Smooth muscle cell (in vitro differentiated cells): ENCODE results near the gene PNPO. TPM values are rescaled to one million over a fixed set of nuclear protein-coding genes. Genes with fewer than 3 reads are reported as not detected.

Experiments
- DNase-seq: peaks from one replicate; lab custom pipeline; 2025; ENCODE audit not compliant: unreplicated experiment; lab: John Stamatoyannopoulos, UW
- H2AFZ ChIP-seq: fragments of 200-600 bp; sonication (generic); 2 replicates; pipeline ENCODE4 v1.6.0; 2016; ENCODE audit warnings: antibody characterized with exemption, low read depth, mild to moderate bottlenecking
- H3F3A ChIP-seq: fragments of 200-600 bp; sonication (generic); 2 replicates; pipeline ENCODE4 v1.6.0; 2017; ENCODE audit warnings: antibody characterized with exemption, low read depth
- H3K27ac ChIP-seq: fragments of 200-600 bp; sonication (generic); 2 replicates; pipeline ENCODE4 v1.5.1; 2016; ENCODE audit warnings: low read depth, mild to moderate bottlenecking
- H3K27me3 ChIP-seq: fragments of 200-600 bp; sonication (generic); 2 replicates; pipeline ENCODE4 v1.6.1; 2016; ENCODE audit warnings: low read depth, mild to moderate bottlenecking
- H3K36me3 ChIP-seq: fragments of 200-600 bp; sonication (generic); 2 replicates; pipeline ENCODE4 v1.5.1; 2016; ENCODE audit warnings: low read depth
- H3K4me1 ChIP-seq: fragments of 200-600 bp; sonication (generic); 2 replicates; pipeline ENCODE4 v1.5.1; 2016; ENCODE audit warnings: low read depth
- H3K4me2 ChIP-seq: fragments of 200-600 bp; sonication (generic); 2 replicates; pipeline ENCODE4 v1.6.0; 2016; ENCODE audit warnings: mild to moderate bottlenecking
- H3K4me3 ChIP-seq: fragments of 200-600 bp; sonication (generic); 2 replicates; pipeline ENCODE4 v1.5.1; 2016; ENCODE audit warnings: mild to moderate bottlenecking
- H3K79me2 ChIP-seq: fragments of 200-600 bp; sonication (generic); 2 replicates; pipeline ENCODE4 v1.6.0; 2016; ENCODE audit warnings: low read depth, mild to moderate bottlenecking
- H3K9ac ChIP-seq: fragments of 200-600 bp; sonication (generic); 2 replicates; pipeline ENCODE4 v1.6.0; 2016; ENCODE audit warnings: low read depth
- H3K9me3 ChIP-seq: fragments of 200-600 bp; sonication (generic); replicated peaks from 2 replicates; pipeline ENCODE4 v1.5.1; 2016; ENCODE audit warnings: low read depth
- H4K20me1 ChIP-seq: fragments of 200-600 bp; sonication (generic); 2 replicates; pipeline ENCODE4 v1.6.0; 2016; ENCODE audit warnings: low read depth
- WGBS: methylation state at CpG from one replicate; pipeline ENCODE4 v1.1.7; 2016; ENCODE audit warnings: low lambda C conversion rate; 5-methylcytosine and 5-hydroxymethylcytosine counted together
- polyA plus RNA-seq: library from polyadenylated mRNA; unstranded; fragments of >200 nt; fragmentation: Nextera tagmentation; extraction: Ambion mirVana; gene quantifications from 2 replicates; pipeline ENCODE4 v1.2.1, GENCODE V29; 2016
- total RNA-seq: library from RNA; depleted of rRNA; stranded (reverse); fragments of >200 nt; gene quantifications from 2 replicates; pipeline ENCODE4 v1.2.3, GENCODE V29; 2014
- TF ChIP-seq, protein P1 (sequence below): fragments of 200-600 bp; sonication (generic); IDR thresholded peaks from 2 replicates; pipeline ENCODE4 v1.5.1; 2017; ENCODE audit warnings: borderline replicate concordance, mild to moderate bottlenecking, antibody characterized with exemption; ENCODE audit not compliant: insufficient read depth, poor library complexity, severe bottlenecking

Gene PNPO
- total and polyA plus RNA-seq, 2 experiments from 2014 or later = 5.2 to 9.3 TPM

DNA sequence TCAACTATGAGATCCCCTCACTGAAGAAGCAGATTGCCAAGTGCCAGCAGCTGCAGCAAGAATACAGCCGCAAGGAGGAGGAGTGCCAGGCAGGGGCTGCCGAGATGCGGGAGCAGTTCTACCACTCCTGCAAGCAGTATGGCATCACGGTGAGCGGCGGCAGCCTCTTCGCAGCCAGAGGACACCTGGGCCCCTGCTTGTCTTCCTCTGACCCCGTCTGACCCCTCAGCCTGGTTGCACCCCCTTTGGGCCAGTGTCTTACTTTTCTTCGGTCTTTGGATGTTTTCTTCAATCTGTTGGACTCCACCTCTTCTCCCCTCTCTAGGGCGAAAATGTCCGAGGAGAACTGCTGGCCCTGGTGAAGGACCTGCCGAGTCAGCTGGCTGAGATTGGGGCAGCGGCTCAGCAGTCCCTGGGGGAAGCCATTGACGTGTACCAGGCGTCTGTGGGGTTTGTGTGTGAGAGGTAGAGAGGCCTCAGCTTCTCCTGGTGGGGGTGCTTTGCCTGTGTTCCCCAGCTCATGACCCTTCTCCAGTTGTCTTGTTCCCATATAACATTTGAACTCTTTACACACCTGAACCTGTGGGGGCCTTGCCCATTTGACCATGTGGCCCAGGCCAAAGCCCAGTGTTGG, 33.9 kb downstream of the PNPO start:
- Histone ChIP-seq H4K20me1 (no peaks in the 10 kb centered on the region), H3K4me2 (no peak overlapping the region), H3K9me3 (no peaks in the 10 kb centered on the region), H3K4me3 (no peak overlapping the region), H3K36me3 (no peaks in the 10 kb centered on the region), H3K9ac (no peak overlapping the region), H3K79me2 (peaks cover 12% of the 10 kb centered on the region), H3K27ac (no peak overlapping the region), H3K4me1 (peaks cover 9% of the 10 kb centered on the region), H3K27me3 (no peaks in the 10 kb centered on the region), H2AFZ (no peak overlapping the region), H3F3A (no peaks in the 10 kb centered on the region)
- DNase-seq = no peak
- TF ChIP-seq, protein P1, sequence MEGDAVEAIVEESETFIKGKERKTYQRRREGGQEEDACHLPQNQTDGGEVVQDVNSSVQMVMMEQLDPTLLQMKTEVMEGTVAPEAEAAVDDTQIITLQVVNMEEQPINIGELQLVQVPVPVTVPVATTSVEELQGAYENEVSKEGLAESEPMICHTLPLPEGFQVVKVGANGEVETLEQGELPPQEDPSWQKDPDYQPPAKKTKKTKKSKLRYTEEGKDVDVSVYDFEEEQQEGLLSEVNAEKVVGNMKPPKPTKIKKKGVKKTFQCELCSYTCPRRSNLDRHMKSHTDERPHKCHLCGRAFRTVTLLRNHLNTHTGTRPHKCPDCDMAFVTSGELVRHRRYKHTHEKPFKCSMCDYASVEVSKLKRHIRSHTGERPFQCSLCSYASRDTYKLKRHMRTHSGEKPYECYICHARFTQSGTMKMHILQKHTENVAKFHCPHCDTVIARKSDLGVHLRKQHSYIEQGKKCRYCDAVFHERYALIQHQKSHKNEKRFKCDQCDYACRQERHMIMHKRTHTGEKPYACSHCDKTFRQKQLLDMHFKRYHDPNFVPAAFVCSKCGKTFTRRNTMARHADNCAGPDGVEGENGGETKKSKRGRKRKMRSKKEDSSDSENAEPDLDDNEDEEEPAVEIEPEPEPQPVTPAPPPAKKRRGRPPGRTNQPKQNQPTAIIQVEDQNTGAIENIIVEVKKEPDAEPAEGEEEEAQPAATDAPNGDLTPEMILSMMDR = no peak
- 87% methylated on average over 15 of the region's 15 CpGs for WGBS

DNA sequence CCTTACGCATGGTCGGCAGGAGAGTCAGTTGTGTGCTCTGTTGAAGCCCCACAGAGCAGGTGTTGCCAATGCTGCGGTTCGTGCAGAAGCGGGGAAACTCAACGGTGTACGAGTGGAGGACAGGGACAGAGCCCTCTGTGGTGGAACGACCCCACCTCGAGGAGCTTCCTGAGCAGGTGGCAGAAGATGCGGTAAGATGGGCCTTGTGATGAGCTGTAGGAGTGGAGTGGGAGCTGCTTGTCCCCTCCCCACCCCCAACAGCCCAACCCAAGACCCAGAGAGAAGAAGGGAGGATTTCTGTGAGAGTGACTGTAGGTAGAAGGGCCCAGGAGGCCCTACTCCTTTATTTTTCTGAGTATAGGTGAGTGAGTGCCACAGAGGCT, 34.4 kb downstream of the PNPO start:
- H4K20me1 ChIP-seq = no peaks in the 10 kb centered on the region
- peaks cover 9% of the 10 kb centered on the region for H3K4me1 ChIP-seq
- TF ChIP-seq, protein P1 = no peak
- WGBS = 93% methylated on average over 10 of the region's 10 CpGs
- H3K9ac ChIP-seq = no peak overlapping the region
- H3K36me3 ChIP-seq = no peaks in the 10 kb centered on the region
- H3K79me2 ChIP-seq = peaks cover 12% of the 10 kb centered on the region
- no peaks in the 10 kb centered on the region for H3F3A ChIP-seq
- no peak overlapping the region for H2AFZ ChIP-seq
- H3K9me3 ChIP-seq = no peaks in the 10 kb centered on the region
- no peak overlapping the region for H3K4me2 ChIP-seq
- no peak for DNase-seq
- no peak overlapping the region for H3K4me3 ChIP-seq
- no peak overlapping the region for H3K27ac ChIP-seq
- no peaks in the 10 kb centered on the region for H3K27me3 ChIP-seq

DNA sequence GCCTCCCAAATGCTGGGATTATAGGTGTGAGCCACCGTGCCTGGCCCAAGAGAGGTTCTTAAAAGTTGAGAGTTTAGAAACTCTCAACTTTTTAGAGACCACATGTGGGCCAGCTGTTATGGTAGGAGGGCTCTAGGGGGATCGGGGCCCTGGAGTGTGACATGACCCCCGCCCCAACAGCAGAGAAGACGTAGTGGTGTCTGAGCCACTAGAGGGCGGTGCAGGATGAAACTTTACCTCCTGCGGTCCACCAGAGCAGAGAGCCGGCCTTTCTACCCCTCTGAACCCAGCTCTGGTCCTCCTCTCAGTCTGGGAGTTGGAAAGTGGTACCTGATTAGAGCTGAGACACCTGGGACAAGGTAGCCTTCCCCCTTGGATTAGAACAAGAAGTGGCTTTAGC, 37.0 kb downstream of the PNPO start:
- Histone ChIP-seq H2AFZ (no peak overlapping the region), H3K9me3 (no peaks in the 10 kb centered on the region), H3K4me1 (no peaks in the 10 kb centered on the region), H3K4me2 (no peak overlapping the region), H3K36me3 (no peaks in the 10 kb centered on the region), H3K27ac (no peak overlapping the region), H3F3A (no peaks in the 10 kb centered on the region), H3K79me2 (no peaks in the 10 kb centered on the region), H3K27me3 (no peaks in the 10 kb centered on the region), H4K20me1 (no peaks in the 10 kb centered on the region), H3K4me3 (no peak overlapping the region), H3K9ac (no peak overlapping the region)
- TF ChIP-seq, protein P1 = peak; percentile 73
- DNase-seq = peak; percentile 6
- 19% methylated on average over 7 of the region's 7 CpGs for WGBS

DNA sequence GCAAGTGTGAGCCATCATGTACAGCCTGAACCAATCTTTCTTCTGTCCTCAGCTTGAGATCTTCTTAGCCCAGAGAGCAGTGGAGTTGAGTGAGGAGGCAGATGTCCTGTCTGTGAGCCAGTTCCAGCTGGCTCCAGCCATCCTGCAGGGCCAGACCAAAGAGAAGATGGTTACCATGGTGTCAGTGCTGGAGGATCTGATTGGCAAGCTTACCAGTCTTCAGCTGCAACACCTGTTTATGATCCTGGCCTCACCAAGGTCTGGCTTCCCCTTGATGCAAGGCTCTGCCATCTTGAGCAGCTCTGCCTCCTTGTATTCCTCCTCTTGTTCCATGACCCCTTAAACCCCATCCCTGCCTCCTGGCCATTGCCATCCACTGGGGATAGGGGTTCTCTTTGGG, 39.2 kb downstream of the PNPO start:
- Histone ChIP-seq H3K4me1 (no peaks in the 10 kb centered on the region), H3K4me2 (no peak overlapping the region), H3K36me3 (no peaks in the 10 kb centered on the region), H3K4me3 (no peak overlapping the region), H3K27me3 (no peaks in the 10 kb centered on the region), H2AFZ (no peak overlapping the region), H3K9ac (no peak overlapping the region), H3K9me3 (no peaks in the 10 kb centered on the region), H3K79me2 (no peaks in the 10 kb centered on the region), H3K27ac (no peak overlapping the region), H4K20me1 (no peaks in the 10 kb centered on the region), H3F3A (no peaks in the 10 kb centered on the region)
- TF ChIP-seq, protein P1 = no peak
- no peak for DNase-seq
